IMR-90 (cell line): ENCODE measurements around the gene DESI1. TPM values are rescaled to one million over a fixed set of nuclear protein-coding genes. Genes with fewer than 3 reads are reported as not detected.

Experiments
- ATAC-seq: fragments of 200-7000 bp; cut with Tn5 transposase; 2 replicates; pipeline ENCODE4 v1.9.1; 2020; ENCODE audit warnings: low read depth, mild to moderate bottlenecking, moderate library complexity
- BruUV-seq: library from RNA; stranded (reverse); fragments of 400-500 nt; replicated peaks from 2 replicates; lab custom pipeline; 2021; lab: Mats Ljungman, UMichigan
- CTCF ChIA-PET: fragments of 300-600 bp; formaldehyde crosslinking; extraction: SDS; loops from one replicate; lab custom pipeline; 2021; ENCODE audit warnings: antibody characterized with exemption; lab: Yijun Ruan, JAX
- POLR2A ChIA-PET: fragments of 300-600 bp; sonication (Branson Sonifier 250); formaldehyde crosslinking; loops from one replicate; lab custom pipeline; 2022; ENCODE audit warnings: antibody characterized with exemption; ENCODE audit not compliant: unreplicated experiment; lab: Charles Lee
- DNase-seq: peaks from one replicate; pipeline ENCODE4 v3.0.0; 2013
- H2AFZ ChIP-seq: replicated peaks from 2 replicates; pipeline ENCODE3; 2013; ENCODE audit warnings: low read length, mild to moderate bottlenecking; ENCODE audit not compliant: poor library complexity
- H2AK5ac ChIP-seq: 2 replicates; pipeline ENCODE4 v1.6.1; 2013; ENCODE audit warnings: low read depth, low read length, inconsistent platforms
- H2AK9ac ChIP-seq: replicated peaks from 2 replicates; pipeline ENCODE3; 2013; ENCODE audit warnings: mild to moderate bottlenecking, low read depth, low read length, moderate library complexity; ENCODE audit not compliant: poor library complexity
- H2BK120ac ChIP-seq: 2 replicates; pipeline ENCODE4 v1.6.1; 2013; ENCODE audit warnings: low read depth, low read length, inconsistent platforms
- H2BK15ac ChIP-seq: 3 replicates; pipeline ENCODE4 v1.6.1; 2013; ENCODE audit warnings: low read depth, low read length, inconsistent platforms
- H2BK20ac ChIP-seq: 2 replicates; pipeline ENCODE4 v1.6.1; 2013; ENCODE audit warnings: low read depth, mild to moderate bottlenecking, inconsistent platforms, low read length, moderate library complexity
- H2BK5ac ChIP-seq: 2 replicates; pipeline ENCODE4 v1.6.1; 2013; ENCODE audit warnings: mild to moderate bottlenecking, low read depth, low read length, inconsistent platforms; ENCODE audit not compliant: poor library complexity, severe bottlenecking
- H3K14ac ChIP-seq: replicated peaks from 2 replicates; pipeline ENCODE4 v1.6.1; 2013; ENCODE audit warnings: low read depth, low read length, inconsistent platforms
- H3K18ac ChIP-seq: 2 replicates; pipeline ENCODE4 v1.6.1; 2013; ENCODE audit warnings: low read depth, low read length, control low read depth
- H3K23ac ChIP-seq: 2 replicates; pipeline ENCODE4 v1.6.1; 2013; ENCODE audit warnings: low read depth, low read length, inconsistent platforms
- H3K27ac ChIP-seq: 2 replicates; pipeline ENCODE4 v1.5.1; 2013; ENCODE audit warnings: mild to moderate bottlenecking, control low read depth, low read length; ENCODE audit not compliant: insufficient read depth
- H3K27me3 ChIP-seq: 2 replicates; pipeline ENCODE4 v1.6.1; 2013; ENCODE audit warnings: low read length; ENCODE audit not compliant: control insufficient read depth, insufficient read depth
- H3K36me3 ChIP-seq: 2 replicates; pipeline ENCODE4 v1.6.1; 2013; ENCODE audit warnings: low read length, mixed read lengths; ENCODE audit not compliant: control insufficient read depth, insufficient read depth
- H3K4ac ChIP-seq: 2 replicates; pipeline ENCODE4 v1.6.1; 2013; ENCODE audit warnings: low read depth, low read length, inconsistent platforms
- H3K4me1 ChIP-seq: 2 replicates; pipeline ENCODE4 v1.6.1; 2013; ENCODE audit warnings: low read length, mixed read lengths; ENCODE audit not compliant: control insufficient read depth, insufficient read depth
- H3K4me2 ChIP-seq: 2 replicates; pipeline ENCODE4 v1.6.1; 2013; ENCODE audit warnings: low read depth, mild to moderate bottlenecking, control low read depth, low read length, moderate library complexity
- H3K4me3 ChIP-seq: 2 replicates; pipeline ENCODE4 v1.5.1; 2013; ENCODE audit warnings: low read depth, mild to moderate bottlenecking, control low read depth, low read length, moderate library complexity; ENCODE audit not compliant: insufficient read depth
- H3K56ac ChIP-seq: 2 replicates; pipeline ENCODE4 v1.6.1; 2013; ENCODE audit warnings: low read length, inconsistent platforms; ENCODE audit not compliant: insufficient read depth; ENCODE audit errors: extremely low read depth
- H3K79me1 ChIP-seq, 2 experiments: 2 replicates each; pipeline ENCODE4 v1.6.1; 2013; ENCODE audit warnings: low read length in 2 of 2, inconsistent platforms in 1 of 2, low read depth in 1 of 2
- H3K9ac ChIP-seq: 2 replicates; pipeline ENCODE4 v1.6.1; 2013; ENCODE audit warnings: low read depth, low read length, control low read depth
- H3K9me1 ChIP-seq: 2 replicates; pipeline ENCODE4 v1.6.1; 2013; ENCODE audit warnings: low read length, inconsistent platforms; ENCODE audit not compliant: insufficient read depth
- H3K9me3 ChIP-seq: 2 replicates; pipeline ENCODE4 v1.6.1; 2013; ENCODE audit warnings: low read length; ENCODE audit not compliant: control insufficient read depth, insufficient read depth
- H4K20me1 ChIP-seq: 2 replicates; pipeline ENCODE4 v1.6.1; 2013; ENCODE audit warnings: low read length, inconsistent platforms; ENCODE audit not compliant: insufficient read depth
- H4K5ac ChIP-seq: 2 replicates; pipeline ENCODE4 v1.6.1; 2013; ENCODE audit warnings: mild to moderate bottlenecking, low read depth, low read length, control low read depth
- H4K8ac ChIP-seq, 2 experiments: 2 replicates each; pipeline ENCODE4 v1.6.1; 2013; ENCODE audit warnings: low read depth in 2 of 2, low read length in 2 of 2, control low read depth in 1 of 2, inconsistent platforms in 1 of 2
- H4K91ac ChIP-seq: 2 replicates; pipeline ENCODE4 v1.6.1; 2013; ENCODE audit warnings: low read depth, low read length, inconsistent platforms; ENCODE audit not compliant: insufficient read depth
- MAZ ChIP-seq: IDR thresholded peaks from 2 replicates; pipeline ENCODE4 v1.6.1; 2012; ENCODE audit warnings: low read depth, mild to moderate bottlenecking, low read length, improper control_type of control experiment, moderate library complexity, borderline replicate concordance
- WGBS, 2 experiments: methylation state at CpG; one replicate each; pipeline versions ENCODE4 v1.1.5 to v1.1.7; 2013; ENCODE audit warnings: missing lambda C conversion rate in 2 of 2; ENCODE audit not compliant: insufficient read length in 1 of 2; ENCODE audit errors: extremely low coverage in 2 of 2; 5-methylcytosine and 5-hydroxymethylcytosine counted together
- dilution Hi-C: fragments of 300-500 bp; cut with HindIII; formaldehyde crosslinking; loops from one replicate; pipeline ENCODE4 v1.14.3; 2018; ENCODE audit warnings: low sequenced_read_pairs; ENCODE audit not compliant: unreplicated experiment
- in situ Hi-C: fragments of 300-500 bp; cut with MboI; formaldehyde crosslinking; loops from 3 replicates; pipeline ENCODE4 v1.14.3; 2019; ENCODE audit warnings: low sequenced_read_pairs, inconsistent platforms, mixed read lengths
- intact Hi-C: fragments of 100-400 bp; cut with micrococcal nuclease; formaldehyde crosslinking; loops from 2 replicates; pipeline ENCODE4 v1.10.0; 2022
- polyA plus RNA-seq, 3 experiments: library from polyadenylated mRNA; depleted of rRNA; stranded (reverse); fragments of >200 nt; gene quantifications; 2 replicates each; pipeline ENCODE4 v1.2.3, GENCODE V29; 2012; ENCODE audit warnings: low replicate concordance in 1 of 3
- total RNA-seq: library from RNA; depleted of rRNA; stranded (reverse); fragments of >200 nt; gene quantifications from 2 replicates; pipeline ENCODE4 v1.2.3, GENCODE V29; 2012

The DESI1 gene
- total and polyA plus RNA-seq, 2 of the 4 experiments (the other 2 are of a cell fraction): 14.5 to 24.9 TPM

- WGBS, 2 experiments: no CpG with 5 or more reads among the region's 3 CpGs
- Histone ChIP-seq H3K23ac (no peak overlapping the region), H3K4me1 (peaks cover 13% of the 10 kb centered on the region), H4K8ac (no peak overlapping the region), H2BK15ac (no peak overlapping the region), H3K27ac (no peak overlapping the region), H2AK9ac (no peak overlapping the region), H3K79me1 (peaks cover 0 to 22% of the 10 kb centered on the region in 2 experiments; a peak in 2 of 4 replicates), H3K9me3 (no peaks in the 10 kb centered on the region), H2AK5ac (no peak overlapping the region), H3K27me3 (no peaks in the 10 kb centered on the region), H2BK5ac (no peak overlapping the region), H3K9me1 (peaks cover 9% of the 10 kb centered on the region), H3K18ac (no peak overlapping the region), H2BK20ac (no peak overlapping the region), H3K4me3 (no peak overlapping the region), H4K20me1 (peaks cover 11% of the 10 kb centered on the region), H3K4ac (no peak overlapping the region), H2BK120ac (no peak overlapping the region), H4K91ac (no peak overlapping the region), H3K4me2 (no peak overlapping the region), H3K36me3 (peaks cover 22% of the 10 kb centered on the region), H4K5ac (no peak overlapping the region), H3K9ac (no peak overlapping the region), H2AFZ (no peak overlapping the region), H3K56ac (no peak overlapping the region), H3K14ac (no peak overlapping the region)
- dilution Hi-C loops (no loop called here), in situ Hi-C loops (no loop called here), intact Hi-C loops (no loop called here)
- POLR2A ChIA-PET: no interaction called here
- CTCF ChIA-PET: no interaction called here
- no TSS peak for BruUV-seq
- DNase-seq (no peak), ATAC-seq (no peak)
- no peak for TF ChIP-seq MAZ
Measured at GRCh38 chr22:41664951-41665350, 44.1 kb upstream of the DESI1 start.
